ENCODE results near the gene NOD2. TPM values are rescaled to one million over a fixed set of nuclear protein-coding genes. Genes with fewer than 3 reads are reported as not detected.

NOD2 gene
- total RNA-seq, 1 experiment from 2014 or later: 0.11 TPM

DNA sequence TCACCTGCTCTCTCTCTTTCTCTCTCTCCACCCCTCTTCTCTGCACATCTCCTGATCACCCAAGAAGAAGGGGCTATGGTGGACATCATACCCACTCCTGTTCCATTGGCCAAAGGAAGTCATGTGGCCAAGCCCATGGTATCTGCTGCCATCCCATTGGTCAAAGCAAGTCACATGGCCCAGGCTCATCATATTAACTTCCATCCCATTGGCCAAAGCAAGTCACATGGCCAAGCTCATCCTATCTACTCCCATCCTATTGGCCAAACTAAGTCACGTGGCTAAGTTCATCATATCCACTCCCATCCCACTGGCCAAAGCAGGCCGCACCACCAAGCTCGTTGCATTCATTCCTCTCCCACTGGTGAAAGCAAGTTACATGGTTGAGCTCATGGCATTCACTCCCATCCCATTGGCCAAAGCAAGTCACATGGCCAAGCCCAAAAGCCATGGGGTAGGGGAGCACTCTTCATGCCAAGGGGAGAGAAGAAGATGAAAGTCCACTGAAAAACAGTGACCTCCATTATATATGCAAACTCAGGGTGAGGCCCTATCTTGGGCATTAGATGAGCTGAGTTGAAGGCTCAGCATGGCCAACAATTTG, 41.5 kb upstream of the NOD2 start:
- TF ChIP-seq, protein P1, sequence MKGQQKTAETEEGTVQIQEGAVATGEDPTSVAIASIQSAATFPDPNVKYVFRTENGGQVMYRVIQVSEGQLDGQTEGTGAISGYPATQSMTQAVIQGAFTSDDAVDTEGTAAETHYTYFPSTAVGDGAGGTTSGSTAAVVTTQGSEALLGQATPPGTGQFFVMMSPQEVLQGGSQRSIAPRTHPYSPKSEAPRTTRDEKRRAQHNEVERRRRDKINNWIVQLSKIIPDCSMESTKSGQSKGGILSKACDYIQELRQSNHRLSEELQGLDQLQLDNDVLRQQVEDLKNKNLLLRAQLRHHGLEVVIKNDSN (CRISPR knock-in tag; IDR thresholded peaks at IDR 0.05): peak; percentile 59; the same call in 1 of the 2 replicates
- TF ChIP-seq ATF1 (CRISPR knock-in tag; IDR thresholded peaks at IDR 0.05) (no peak), ZNF121 (CRISPR knock-in tag; IDR thresholded peaks at IDR 0.05) (no peak), TEAD1 (CRISPR knock-in tag; IDR thresholded peaks at IDR 0.05) (no peak)
- TF ChIP-seq, protein P2, sequence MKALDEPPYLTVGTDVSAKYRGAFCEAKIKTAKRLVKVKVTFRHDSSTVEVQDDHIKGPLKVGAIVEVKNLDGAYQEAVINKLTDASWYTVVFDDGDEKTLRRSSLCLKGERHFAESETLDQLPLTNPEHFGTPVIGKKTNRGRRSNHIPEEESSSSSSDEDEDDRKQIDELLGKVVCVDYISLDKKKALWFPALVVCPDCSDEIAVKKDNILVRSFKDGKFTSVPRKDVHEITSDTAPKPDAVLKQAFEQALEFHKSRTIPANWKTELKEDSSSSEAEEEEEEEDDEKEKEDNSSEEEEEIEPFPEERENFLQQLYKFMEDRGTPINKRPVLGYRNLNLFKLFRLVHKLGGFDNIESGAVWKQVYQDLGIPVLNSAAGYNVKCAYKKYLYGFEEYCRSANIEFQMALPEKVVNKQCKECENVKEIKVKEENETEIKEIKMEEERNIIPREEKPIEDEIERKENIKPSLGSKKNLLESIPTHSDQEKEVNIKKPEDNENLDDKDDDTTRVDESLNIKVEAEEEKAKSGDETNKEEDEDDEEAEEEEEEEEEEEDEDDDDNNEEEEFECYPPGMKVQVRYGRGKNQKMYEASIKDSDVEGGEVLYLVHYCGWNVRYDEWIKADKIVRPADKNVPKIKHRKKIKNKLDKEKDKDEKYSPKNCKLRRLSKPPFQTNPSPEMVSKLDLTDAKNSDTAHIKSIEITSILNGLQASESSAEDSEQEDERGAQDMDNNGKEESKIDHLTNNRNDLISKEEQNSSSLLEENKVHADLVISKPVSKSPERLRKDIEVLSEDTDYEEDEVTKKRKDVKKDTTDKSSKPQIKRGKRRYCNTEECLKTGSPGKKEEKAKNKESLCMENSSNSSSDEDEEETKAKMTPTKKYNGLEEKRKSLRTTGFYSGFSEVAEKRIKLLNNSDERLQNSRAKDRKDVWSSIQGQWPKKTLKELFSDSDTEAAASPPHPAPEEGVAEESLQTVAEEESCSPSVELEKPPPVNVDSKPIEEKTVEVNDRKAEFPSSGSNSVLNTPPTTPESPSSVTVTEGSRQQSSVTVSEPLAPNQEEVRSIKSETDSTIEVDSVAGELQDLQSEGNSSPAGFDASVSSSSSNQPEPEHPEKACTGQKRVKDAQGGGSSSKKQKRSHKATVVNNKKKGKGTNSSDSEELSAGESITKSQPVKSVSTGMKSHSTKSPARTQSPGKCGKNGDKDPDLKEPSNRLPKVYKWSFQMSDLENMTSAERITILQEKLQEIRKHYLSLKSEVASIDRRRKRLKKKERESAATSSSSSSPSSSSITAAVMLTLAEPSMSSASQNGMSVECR (CRISPR knock-in tag; IDR thresholded peaks at IDR 0.05; ENCODE audit: borderline replicate concordance): no peak
- TF ChIP-seq, protein P3, sequence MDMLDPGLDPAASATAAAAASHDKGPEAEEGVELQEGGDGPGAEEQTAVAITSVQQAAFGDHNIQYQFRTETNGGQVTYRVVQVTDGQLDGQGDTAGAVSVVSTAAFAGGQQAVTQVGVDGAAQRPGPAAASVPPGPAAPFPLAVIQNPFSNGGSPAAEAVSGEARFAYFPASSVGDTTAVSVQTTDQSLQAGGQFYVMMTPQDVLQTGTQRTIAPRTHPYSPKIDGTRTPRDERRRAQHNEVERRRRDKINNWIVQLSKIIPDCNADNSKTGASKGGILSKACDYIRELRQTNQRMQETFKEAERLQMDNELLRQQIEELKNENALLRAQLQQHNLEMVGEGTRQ (CRISPR knock-in tag; IDR thresholded peaks at IDR 0.05): peak; percentile 75
- ChIA-PET CTCF (interaction anchor here (0.7 to 2.9 kb wide), 5 partner anchors 13 to 154 kb away, joined by 3 to 14 read pairs (median 4); no protein-coding TSS in a partner anchor), POLR2A (interaction anchor here (0.6 kb wide), 1 partner anchor 386 kb away, joined by 4 read pairs; no protein-coding TSS in a partner anchor)
- H3K27ac Mint-ChIP-seq: no peak overlapping the region
- H3K27me3 Mint-ChIP-seq (ENCODE audit: low read depth): no peaks in the 10 kb centered on the region; the same call in 1 of the 2 replicates
- H3K9me3 Mint-ChIP-seq: peaks cover 5% of the 10 kb centered on the region
- ATAC-seq: no peak
- no peak for DNase-seq (ENCODE audit: low spot score)
- H3K36me3 Mint-ChIP-seq: no peaks in the 10 kb centered on the region
- H3K4me1 Mint-ChIP-seq: no peaks in the 10 kb centered on the region
- H3K4me3 Mint-ChIP-seq: no peak overlapping the region

DNA sequence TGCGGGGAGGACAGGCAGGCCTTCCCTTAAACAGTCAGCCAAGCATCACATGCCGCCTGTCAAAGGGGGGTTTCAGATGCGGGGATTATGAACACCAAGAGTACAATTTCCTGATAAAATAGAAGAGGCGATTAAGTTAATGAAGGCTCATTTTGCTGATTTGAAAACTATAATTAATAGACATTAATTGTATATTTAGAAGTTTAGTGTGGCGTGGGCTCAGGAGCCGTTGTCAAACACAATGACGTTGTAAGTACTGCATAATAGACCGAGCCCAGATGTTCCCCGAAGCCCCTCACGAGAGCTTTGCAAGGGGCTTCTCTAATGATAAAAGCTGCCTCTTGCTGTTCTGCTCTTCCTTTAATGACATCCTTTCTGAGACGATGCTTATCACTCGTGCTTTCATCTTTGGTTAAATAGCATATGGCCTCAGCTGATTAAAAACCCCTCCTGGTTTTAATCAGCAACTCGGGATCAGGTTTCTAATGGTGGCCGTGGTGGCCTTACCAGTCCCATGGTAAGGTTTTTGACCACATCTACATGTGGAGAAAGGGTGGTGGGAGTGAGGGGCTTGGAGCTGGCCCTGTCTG, 40.5 kb upstream of the NOD2 start:
- no peak overlapping the region for H3K4me3 Mint-ChIP-seq
- no peak for DNase-seq (ENCODE audit: low spot score)
- ATAC-seq: no peak
- H3K36me3 Mint-ChIP-seq: no peaks in the 10 kb centered on the region
- CTCF ChIA-PET: interaction anchor here (1.2 to 2.9 kb wide), 6 partner anchors 12 to 326 kb away, joined by 3 to 14 read pairs (median 6); no protein-coding TSS in a partner anchor
- H3K27me3 Mint-ChIP-seq (ENCODE audit: low read depth): no peaks in the 10 kb centered on the region; the same call in 1 of the 2 replicates
- H3K9me3 Mint-ChIP-seq: peaks cover 5% of the 10 kb centered on the region
- POLR2A ChIA-PET: interaction anchor here (0.5 kb wide), 1 partner anchor 46 kb away, joined by 4 read pairs; no protein-coding TSS in a partner anchor
- TF ChIP-seq, protein P4, sequence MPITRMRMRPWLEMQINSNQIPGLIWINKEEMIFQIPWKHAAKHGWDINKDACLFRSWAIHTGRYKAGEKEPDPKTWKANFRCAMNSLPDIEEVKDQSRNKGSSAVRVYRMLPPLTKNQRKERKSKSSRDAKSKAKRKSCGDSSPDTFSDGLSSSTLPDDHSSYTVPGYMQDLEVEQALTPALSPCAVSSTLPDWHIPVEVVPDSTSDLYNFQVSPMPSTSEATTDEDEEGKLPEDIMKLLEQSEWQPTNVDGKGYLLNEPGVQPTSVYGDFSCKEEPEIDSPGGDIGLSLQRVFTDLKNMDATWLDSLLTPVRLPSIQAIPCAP (CRISPR knock-in tag; IDR thresholded peaks at IDR 0.05): no peak
- TF ChIP-seq, protein P5, sequence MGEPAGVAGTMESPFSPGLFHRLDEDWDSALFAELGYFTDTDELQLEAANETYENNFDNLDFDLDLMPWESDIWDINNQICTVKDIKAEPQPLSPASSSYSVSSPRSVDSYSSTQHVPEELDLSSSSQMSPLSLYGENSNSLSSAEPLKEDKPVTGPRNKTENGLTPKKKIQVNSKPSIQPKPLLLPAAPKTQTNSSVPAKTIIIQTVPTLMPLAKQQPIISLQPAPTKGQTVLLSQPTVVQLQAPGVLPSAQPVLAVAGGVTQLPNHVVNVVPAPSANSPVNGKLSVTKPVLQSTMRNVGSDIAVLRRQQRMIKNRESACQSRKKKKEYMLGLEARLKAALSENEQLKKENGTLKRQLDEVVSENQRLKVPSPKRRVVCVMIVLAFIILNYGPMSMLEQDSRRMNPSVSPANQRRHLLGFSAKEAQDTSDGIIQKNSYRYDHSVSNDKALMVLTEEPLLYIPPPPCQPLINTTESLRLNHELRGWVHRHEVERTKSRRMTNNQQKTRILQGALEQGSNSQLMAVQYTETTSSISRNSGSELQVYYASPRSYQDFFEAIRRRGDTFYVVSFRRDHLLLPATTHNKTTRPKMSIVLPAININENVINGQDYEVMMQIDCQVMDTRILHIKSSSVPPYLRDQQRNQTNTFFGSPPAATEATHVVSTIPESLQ (CRISPR knock-in tag; IDR thresholded peaks at IDR 0.05): no peak
- TF ChIP-seq, protein P6, sequence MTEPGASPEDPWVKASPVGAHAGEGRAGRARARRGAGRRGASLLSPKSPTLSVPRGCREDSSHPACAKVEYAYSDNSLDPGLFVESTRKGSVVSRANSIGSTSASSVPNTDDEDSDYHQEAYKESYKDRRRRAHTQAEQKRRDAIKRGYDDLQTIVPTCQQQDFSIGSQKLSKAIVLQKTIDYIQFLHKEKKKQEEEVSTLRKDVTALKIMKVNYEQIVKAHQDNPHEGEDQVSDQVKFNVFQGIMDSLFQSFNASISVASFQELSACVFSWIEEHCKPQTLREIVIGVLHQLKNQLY (CRISPR knock-in tag; IDR thresholded peaks at IDR 0.05): no peak
- TF ChIP-seq, protein P7, sequence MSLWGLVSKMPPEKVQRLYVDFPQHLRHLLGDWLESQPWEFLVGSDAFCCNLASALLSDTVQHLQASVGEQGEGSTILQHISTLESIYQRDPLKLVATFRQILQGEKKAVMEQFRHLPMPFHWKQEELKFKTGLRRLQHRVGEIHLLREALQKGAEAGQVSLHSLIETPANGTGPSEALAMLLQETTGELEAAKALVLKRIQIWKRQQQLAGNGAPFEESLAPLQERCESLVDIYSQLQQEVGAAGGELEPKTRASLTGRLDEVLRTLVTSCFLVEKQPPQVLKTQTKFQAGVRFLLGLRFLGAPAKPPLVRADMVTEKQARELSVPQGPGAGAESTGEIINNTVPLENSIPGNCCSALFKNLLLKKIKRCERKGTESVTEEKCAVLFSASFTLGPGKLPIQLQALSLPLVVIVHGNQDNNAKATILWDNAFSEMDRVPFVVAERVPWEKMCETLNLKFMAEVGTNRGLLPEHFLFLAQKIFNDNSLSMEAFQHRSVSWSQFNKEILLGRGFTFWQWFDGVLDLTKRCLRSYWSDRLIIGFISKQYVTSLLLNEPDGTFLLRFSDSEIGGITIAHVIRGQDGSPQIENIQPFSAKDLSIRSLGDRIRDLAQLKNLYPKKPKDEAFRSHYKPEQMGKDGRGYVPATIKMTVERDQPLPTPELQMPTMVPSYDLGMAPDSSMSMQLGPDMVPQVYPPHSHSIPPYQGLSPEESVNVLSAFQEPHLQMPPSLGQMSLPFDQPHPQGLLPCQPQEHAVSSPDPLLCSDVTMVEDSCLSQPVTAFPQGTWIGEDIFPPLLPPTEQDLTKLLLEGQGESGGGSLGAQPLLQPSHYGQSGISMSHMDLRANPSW (CRISPR knock-in tag; conservative IDR thresholded peaks at IDR 0.05; ENCODE audit: low read depth): no peak
- TF ChIP-seq ZNF138 (CRISPR knock-in tag; conservative IDR thresholded peaks at IDR 0.05) (no peak), CREB1 (CRISPR knock-in tag; IDR thresholded peaks at IDR 0.05) (no peak), ZNF671 (CRISPR knock-in tag; IDR thresholded peaks at IDR 0.05) (no peak), NR3C1 (CRISPR knock-in tag; conservative IDR thresholded peaks at IDR 0.05; ENCODE audit: low read depth) (no peak)
- TF ChIP-seq, protein P8, sequence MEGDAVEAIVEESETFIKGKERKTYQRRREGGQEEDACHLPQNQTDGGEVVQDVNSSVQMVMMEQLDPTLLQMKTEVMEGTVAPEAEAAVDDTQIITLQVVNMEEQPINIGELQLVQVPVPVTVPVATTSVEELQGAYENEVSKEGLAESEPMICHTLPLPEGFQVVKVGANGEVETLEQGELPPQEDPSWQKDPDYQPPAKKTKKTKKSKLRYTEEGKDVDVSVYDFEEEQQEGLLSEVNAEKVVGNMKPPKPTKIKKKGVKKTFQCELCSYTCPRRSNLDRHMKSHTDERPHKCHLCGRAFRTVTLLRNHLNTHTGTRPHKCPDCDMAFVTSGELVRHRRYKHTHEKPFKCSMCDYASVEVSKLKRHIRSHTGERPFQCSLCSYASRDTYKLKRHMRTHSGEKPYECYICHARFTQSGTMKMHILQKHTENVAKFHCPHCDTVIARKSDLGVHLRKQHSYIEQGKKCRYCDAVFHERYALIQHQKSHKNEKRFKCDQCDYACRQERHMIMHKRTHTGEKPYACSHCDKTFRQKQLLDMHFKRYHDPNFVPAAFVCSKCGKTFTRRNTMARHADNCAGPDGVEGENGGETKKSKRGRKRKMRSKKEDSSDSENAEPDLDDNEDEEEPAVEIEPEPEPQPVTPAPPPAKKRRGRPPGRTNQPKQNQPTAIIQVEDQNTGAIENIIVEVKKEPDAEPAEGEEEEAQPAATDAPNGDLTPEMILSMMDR (IDR thresholded peaks at IDR 0.05): no peak
- H3K4me1 Mint-ChIP-seq: no peaks in the 10 kb centered on the region
- no peak overlapping the region for H3K27ac Mint-ChIP-seq
